Bone marrow (tissue), 2 donors: ENCODE results near the gene NFKBIA.
"Not testable (repeated sequence)": the region's sequence is repeated elsewhere in the genome, so short reads cannot be mapped to it uniquely, and the experiment has no call there.

Source experiments
- DNase-seq, 2 donors: peaks; one replicate each; lab custom pipeline; 2025; lab: John Stamatoyannopoulos, UW

The NFKBIA gene, protein sequence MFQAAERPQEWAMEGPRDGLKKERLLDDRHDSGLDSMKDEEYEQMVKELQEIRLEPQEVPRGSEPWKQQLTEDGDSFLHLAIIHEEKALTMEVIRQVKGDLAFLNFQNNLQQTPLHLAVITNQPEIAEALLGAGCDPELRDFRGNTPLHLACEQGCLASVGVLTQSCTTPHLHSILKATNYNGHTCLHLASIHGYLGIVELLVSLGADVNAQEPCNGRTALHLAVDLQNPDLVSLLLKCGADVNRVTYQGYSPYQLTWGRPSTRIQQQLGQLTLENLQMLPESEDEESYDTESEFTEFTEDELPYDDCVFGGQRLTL

GRCh38 chr14:35404449-35405303 lies at the start of gene NFKBIA:
Gene NFKBIA, minus strand, starts transcription at chr14:35404749. Its CDS starts 105 bp downstream, at chr14:35404644.
- DNase-seq = peak; percentile 93 to 97

DNA sequence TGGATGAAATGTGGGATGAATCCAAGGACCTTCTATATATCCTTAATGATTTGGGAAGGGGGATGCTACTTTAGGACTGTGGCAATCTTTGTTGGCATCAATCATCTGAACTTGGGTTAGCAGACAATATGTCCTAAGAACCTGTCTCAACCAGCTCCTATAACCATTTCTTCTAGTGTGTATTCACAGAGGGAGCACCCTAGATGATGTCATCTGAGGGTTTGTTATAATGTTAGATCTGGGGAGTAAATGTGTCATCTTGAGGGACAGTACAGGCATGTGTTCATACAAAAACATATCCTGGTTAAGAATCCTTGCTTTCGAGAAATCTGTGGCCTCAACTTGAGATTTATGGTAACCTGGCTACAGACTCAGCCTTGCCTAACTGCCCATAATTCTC lies 41.9 kb upstream of the NFKBIA start:
- DNase-seq = no peak

- DNase-seq = no peak
Observed at GRCh38 chr14:35444104-35444503, 39.6 kb upstream of the NFKBIA start.

DNA sequence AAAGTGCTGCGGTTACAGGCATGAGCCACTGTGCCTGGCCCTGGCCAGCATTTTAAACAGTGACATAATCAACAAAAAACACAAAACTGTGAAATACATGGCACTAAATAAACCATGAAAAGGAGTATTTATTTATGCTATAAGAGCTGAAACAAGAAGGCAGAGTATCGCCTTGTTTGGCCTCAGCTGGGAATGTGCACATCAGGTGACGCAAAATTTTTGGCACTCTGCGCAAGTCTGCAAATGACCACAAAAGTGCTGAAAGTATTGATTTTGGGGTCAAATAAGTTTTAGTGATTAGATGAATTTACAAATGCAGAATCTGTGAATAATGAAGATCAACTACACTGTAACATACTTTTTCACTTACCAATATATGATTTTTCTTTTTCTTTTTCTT lies 36.6 kb upstream of the NFKBIA start:
- no peak for DNase-seq

- no peak for DNase-seq
Observed at GRCh38 chr14:35438910-35439713, 34.6 kb upstream of the NFKBIA start.

DNA sequence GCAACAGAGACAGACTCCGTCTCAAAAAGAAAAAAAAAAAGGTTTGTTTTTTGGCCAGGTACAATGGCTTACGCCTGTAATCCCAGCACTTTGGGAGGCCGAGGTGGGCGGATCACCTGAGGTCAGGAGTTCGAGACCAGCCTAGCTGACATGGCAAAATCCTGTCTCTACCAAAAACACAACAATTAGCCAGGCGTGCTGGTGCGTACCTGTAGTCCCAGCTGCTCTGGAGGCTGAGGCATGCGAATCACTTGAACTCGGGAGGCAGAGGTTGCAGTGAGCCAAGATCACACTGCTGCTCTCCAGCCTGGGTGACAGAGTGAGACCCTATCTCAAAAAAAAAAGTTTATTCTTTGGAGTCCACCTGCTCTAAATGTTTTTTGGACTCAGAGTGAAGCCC lies 33.9 kb upstream of the NFKBIA start:
- not testable (repeated sequence) for DNase-seq

GRCh38 chr14:35435177-35435576 lies 30.6 kb upstream of the NFKBIA start:
- DNase-seq = no peak

- DNase-seq = no peak
Observed at GRCh38 chr14:35433826-35434225, 29.3 kb upstream of the NFKBIA start.

- DNase-seq = no peak
Observed at GRCh38 chr14:35430459-35431199, 26.1 kb upstream of the NFKBIA start.

DNA sequence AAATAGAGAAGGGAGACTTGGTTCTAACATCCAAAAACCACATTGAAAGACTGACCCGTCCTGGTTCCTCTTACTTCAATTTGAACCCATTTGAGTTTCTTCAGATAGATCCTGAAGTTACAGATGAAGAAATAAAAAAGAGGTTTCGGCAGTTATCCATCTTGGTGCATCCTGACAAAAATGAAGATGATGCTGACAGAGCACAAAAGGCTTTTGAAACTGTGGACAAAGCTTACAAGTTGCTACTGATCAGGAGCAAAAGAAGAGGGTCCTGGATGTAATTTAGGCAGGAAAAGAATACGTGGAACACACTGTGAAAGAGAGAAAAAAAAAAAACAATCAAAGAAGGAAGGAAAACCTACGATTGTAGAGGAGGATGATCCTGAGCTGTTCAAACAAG lies 25.4 kb upstream of the NFKBIA start:
- DNase-seq = no peak

- DNase-seq = no peak
Observed at GRCh38 chr14:35425850-35426249, 21.3 kb upstream of the NFKBIA start.

- DNase-seq = no peak
Observed at GRCh38 chr14:35423621-35424020, 19.1 kb upstream of the NFKBIA start.

- no peak for DNase-seq
Observed at GRCh38 chr14:35420036-35420811, 15.7 kb upstream of the NFKBIA start.

DNA sequence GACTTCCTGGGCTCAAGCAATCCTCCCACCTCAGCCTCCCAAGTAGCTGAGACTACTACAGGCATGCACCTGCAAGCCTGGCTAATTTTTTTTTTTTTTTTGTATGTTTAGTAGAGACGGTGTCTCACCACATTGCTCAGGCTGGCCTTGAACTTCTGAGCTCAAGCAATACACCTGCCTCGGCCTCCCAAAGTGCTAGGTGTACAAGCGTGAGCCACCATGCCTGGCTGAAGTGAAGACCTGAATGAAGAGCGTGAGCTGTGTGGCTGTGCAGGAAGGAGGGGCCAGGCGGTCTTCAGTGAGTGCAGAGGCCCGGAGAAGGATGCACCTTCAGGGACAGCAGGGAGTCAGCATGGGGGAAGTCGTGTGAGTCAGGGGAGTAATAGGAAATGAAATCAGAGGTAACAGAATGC lies 14.9 kb upstream of the NFKBIA start:
- DNase-seq = no peak

GRCh38 chr14:35418093-35418492 lies 13.5 kb upstream of the NFKBIA start:
- DNase-seq = no peak

- DNase-seq = peak in 1 of 2 donors; percentile 25
Observed at GRCh38 chr14:35416108-35416750, 11.7 kb upstream of the NFKBIA start.

DNA sequence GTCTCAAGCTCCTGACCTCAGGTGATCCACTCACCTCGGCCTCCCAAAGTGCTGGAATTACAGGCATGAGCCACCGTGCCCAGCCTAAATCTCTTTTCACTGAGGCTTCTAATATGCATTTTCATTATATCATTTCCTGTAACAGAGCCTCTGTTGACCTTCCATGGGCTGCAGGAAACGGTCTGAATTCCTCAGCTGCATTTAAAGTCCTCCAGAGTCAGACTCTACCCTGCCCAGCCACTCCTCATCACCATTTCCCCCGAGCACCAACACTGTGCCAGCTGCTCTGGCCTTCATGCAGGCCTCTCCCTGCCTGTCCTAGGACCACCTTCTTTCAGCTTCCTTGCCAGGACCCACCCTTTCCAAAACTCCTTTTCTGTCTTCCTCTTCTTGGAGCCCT lies 9.8 kb upstream of the NFKBIA start:
- DNase-seq = no peak

- DNase-seq = no peak
Observed at GRCh38 chr14:35412272-35413056, 7.9 kb upstream of the NFKBIA start.

- no peak for DNase-seq
Observed at GRCh38 chr14:35410858-35411257, 6.3 kb upstream of the NFKBIA start.

DNA sequence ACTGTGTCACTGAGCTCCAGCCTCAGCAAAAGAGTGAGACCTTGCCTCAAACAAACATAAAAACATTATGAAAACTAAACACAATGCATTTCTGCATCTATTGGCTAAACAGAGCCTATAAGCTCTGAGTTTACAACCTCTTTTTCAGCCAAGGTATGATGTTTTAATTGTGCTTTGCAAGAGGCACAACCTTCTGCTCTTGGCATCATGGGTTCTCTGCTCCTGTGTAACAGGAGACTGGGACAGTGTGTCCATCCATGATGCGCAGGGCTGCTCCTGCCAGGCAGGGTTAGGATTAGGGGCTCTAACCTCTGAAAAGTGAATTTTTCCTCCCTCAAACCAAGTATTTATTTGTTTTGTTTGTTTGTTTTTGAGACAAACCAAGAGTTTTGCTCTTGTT lies 5.0 kb upstream of the NFKBIA start:
- no peak for DNase-seq
